ENCODE data around the gene CCDC116.
"Not testable (repeated sequence)": the region's sequence is repeated elsewhere in the genome, so short reads cannot be mapped to it uniquely, and the experiment has no call there.

GRCh38 chr22:21645513-21645912 lies 13.0 kb downstream of the CCDC116 start:
- not testable (repeated sequence) for TF ChIP-seq POLR2AphosphoS5, POLR2A, CTCF (IDR thresholded peaks at IDR 0.05)
